HEK293 (cell line): Measurements from ENCODE around the gene MRGPRX3.

Experiments used
- CTCF ChIA-PET: fragments of 350-600 bp; formaldehyde crosslinking; extraction: SDS; loops from one replicate; lab custom pipeline; 2021; ENCODE audit warnings: antibody characterized with exemption; lab: Yijun Ruan, JAX
- POLR2A ChIA-PET: fragments of 300-600 bp; formaldehyde crosslinking; extraction: SDS; loops from one replicate; lab custom pipeline; 2020; ENCODE audit warnings: antibody characterized with exemption, inconsistent platforms; lab: Yijun Ruan, JAX
- H3K27ac ChIP-seq: fragments of 200-500 bp; sonication (Bioruptor generic); 2 replicates; pipeline ENCODE4 v1.5.1; 2014; ENCODE audit warnings: low read depth, low read length, control low read depth, inconsistent platforms; ENCODE audit errors: extremely low read depth
- H3K36me3 ChIP-seq, 2 experiments: fragments of 200-500 bp in 1 of 2; sonication (Bioruptor generic) in 1 of 2; 1 replicate in 1 of 2; 2 replicates in 1 of 2; pipeline ENCODE4 v1.5.1; 2014 to 2017; ENCODE audit warnings: inconsistent platforms in 2 of 2, low read length in 2 of 2; ENCODE audit not compliant: control insufficient read depth in 2 of 2, insufficient read depth in 1 of 2
- H3K4me1 ChIP-seq: fragments of 200-500 bp; sonication (Bioruptor generic); 2 replicates; pipeline ENCODE4 v1.5.1; 2014; ENCODE audit warnings: mild to moderate bottlenecking, low read length, inconsistent platforms; ENCODE audit not compliant: control insufficient read depth, insufficient read depth
- H3K4me3 ChIP-seq: 2 replicates; pipeline ENCODE4 v1.5.1; 2011; ENCODE audit warnings: low read depth, mild to moderate bottlenecking, control low read depth, low read length, moderate library complexity
- H3K9me3 ChIP-seq: fragments of 200-500 bp; sonication (Bioruptor generic); 2 replicates; pipeline ENCODE4 v1.5.1; 2014; ENCODE audit warnings: low read depth, low read length, inconsistent platforms; ENCODE audit not compliant: control insufficient read depth, insufficient read depth
- HOXD13 ChIP-seq: sonication (generic); formaldehyde crosslinking; IDR thresholded peaks from 2 replicates; pipeline ENCODE4 v1.8.0; 2022; ENCODE audit warnings: missing genetic modification reagents, borderline replicate concordance
- OSR2 ChIP-seq: fragments of 450-650 bp; formaldehyde crosslinking; IDR thresholded peaks from 2 replicates; pipeline ENCODE4 v1.5.1; 2016; ENCODE audit warnings: missing biosample characterization, missing genetic modification characterization
- SP3 ChIP-seq: fragments of 450-650 bp; formaldehyde crosslinking; IDR thresholded peaks from 2 replicates; pipeline ENCODE4 v1.5.1; 2016; ENCODE audit warnings: missing biosample characterization, missing genetic modification characterization
- WT1 ChIP-seq: fragments of 450-650 bp; formaldehyde crosslinking; IDR thresholded peaks from 2 replicates; pipeline ENCODE4 v1.5.1; 2016; ENCODE audit warnings: missing biosample characterization, missing genetic modification characterization
- YY2 ChIP-seq: fragments of 450-650 bp; formaldehyde crosslinking; IDR thresholded peaks from 2 replicates; pipeline ENCODE4 v1.5.1; 2016; ENCODE audit warnings: missing biosample characterization, missing genetic modification characterization
- ZBTB44 ChIP-seq: fragments of 450-650 bp; IDR thresholded peaks from 2 replicates; pipeline ENCODE4 v1.5.1; 2018; ENCODE audit warnings: missing biosample characterization, mild to moderate bottlenecking, missing genetic modification characterization
- ZNF10 ChIP-seq: fragments of 450-650 bp; formaldehyde crosslinking; IDR thresholded peaks from 2 replicates; pipeline ENCODE4 v1.5.1; 2017; ENCODE audit warnings: missing biosample characterization, missing genetic modification characterization
- ZNF112 ChIP-seq: fragments of 450-650 bp; formaldehyde crosslinking; IDR thresholded peaks from 2 replicates; pipeline ENCODE4 v1.5.0; 2017; ENCODE audit warnings: missing biosample characterization, missing genetic modification characterization
- ZNF354C ChIP-seq: fragments of 450-650 bp; formaldehyde crosslinking; IDR thresholded peaks from 2 replicates; pipeline ENCODE4 v1.5.1; 2016; ENCODE audit warnings: missing biosample characterization, missing genetic modification characterization, low read depth, borderline replicate concordance
- ZNF518A ChIP-seq: fragments of 450-650 bp; formaldehyde crosslinking; conservative IDR thresholded peaks from 2 replicates; pipeline ENCODE4 v1.5.1; 2016; ENCODE audit warnings: low read depth, missing biosample characterization, missing genetic modification characterization
- ZNF558 ChIP-seq: fragments of 450-650 bp; formaldehyde crosslinking; IDR thresholded peaks from 2 replicates; pipeline ENCODE4 v1.5.1; 2016; ENCODE audit warnings: missing biosample characterization, missing genetic modification characterization
- ZNF610 ChIP-seq: fragments of 450-650 bp; formaldehyde crosslinking; IDR thresholded peaks from 2 replicates; pipeline ENCODE4 v1.5.1; 2016; ENCODE audit warnings: missing biosample characterization, missing genetic modification characterization, borderline replicate concordance
- ZNF629 ChIP-seq: fragments of 450-650 bp; formaldehyde crosslinking; IDR thresholded peaks from 2 replicates; pipeline ENCODE4 v1.5.1; 2017; ENCODE audit warnings: missing biosample characterization, missing genetic modification characterization
- ZNF658 ChIP-seq: fragments of 450-650 bp; formaldehyde crosslinking; IDR thresholded peaks from 2 replicates; pipeline ENCODE4; 2016; ENCODE audit warnings: missing biosample characterization, missing genetic modification characterization
- ZNF76 ChIP-seq: fragments of 450-650 bp; formaldehyde crosslinking; IDR thresholded peaks from 2 replicates; pipeline ENCODE4; 2016; ENCODE audit warnings: low read depth, missing biosample characterization, missing genetic modification characterization, borderline replicate concordance
- ZNF776 ChIP-seq: fragments of 450-650 bp; formaldehyde crosslinking; IDR thresholded peaks from 2 replicates; pipeline ENCODE4 v1.5.0; 2017; ENCODE audit warnings: missing biosample characterization, missing genetic modification characterization, borderline replicate concordance
- ZNF792 ChIP-seq: fragments of 450-650 bp; formaldehyde crosslinking; IDR thresholded peaks from 2 replicates; pipeline ENCODE4 v1.5.1; 2016; ENCODE audit warnings: missing biosample characterization, missing genetic modification characterization
- TF ChIP-seq, protein P1 (sequence below): fragments of 450-650 bp; formaldehyde crosslinking; IDR thresholded peaks from 2 replicates; pipeline ENCODE4 v1.5.1; 2016; ENCODE audit warnings: missing biosample characterization, missing genetic modification characterization
- TF ChIP-seq, protein P2 (sequence below): fragments of 450-650 bp; formaldehyde crosslinking; IDR thresholded peaks from 2 replicates; pipeline ENCODE4 v1.5.1; 2016; ENCODE audit warnings: missing biosample characterization, missing genetic modification characterization
- TF ChIP-seq, protein P3 (sequence below): fragments of 450-650 bp; formaldehyde crosslinking; IDR thresholded peaks from 2 replicates; pipeline ENCODE4 v1.5.1; 2016; ENCODE audit warnings: missing biosample characterization, missing genetic modification characterization
- TF ChIP-seq, protein P4 (sequence below): fragments of 450-650 bp; formaldehyde crosslinking; optimal IDR thresholded peaks from 2 replicates; pipeline ENCODE3; 2016; ENCODE audit warnings: missing biosample characterization, mild to moderate bottlenecking, missing genetic modification characterization

The MRGPRX3 gene

GRCh38 chr11:18088366-18088765 lies 44.0 kb upstream of the MRGPRX3 start (continued):
- TF ChIP-seq, protein P1, sequence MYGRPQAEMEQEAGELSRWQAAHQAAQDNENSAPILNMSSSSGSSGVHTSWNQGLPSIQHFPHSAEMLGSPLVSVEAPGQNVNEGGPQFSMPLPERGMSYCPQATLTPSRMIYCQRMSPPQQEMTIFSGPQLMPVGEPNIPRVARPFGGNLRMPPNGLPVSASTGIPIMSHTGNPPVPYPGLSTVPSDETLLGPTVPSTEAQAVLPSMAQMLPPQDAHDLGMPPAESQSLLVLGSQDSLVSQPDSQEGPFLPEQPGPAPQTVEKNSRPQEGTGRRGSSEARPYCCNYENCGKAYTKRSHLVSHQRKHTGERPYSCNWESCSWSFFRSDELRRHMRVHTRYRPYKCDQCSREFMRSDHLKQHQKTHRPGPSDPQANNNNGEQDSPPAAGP (tag by site-specific recombination) = no peak
- TF ChIP-seq ZNF792 (no peak), ZNF10 (tag by site-specific recombination) (no peak), ZNF776 (tag by site-specific recombination) (no peak), HOXD13 (CRISPR knock-in tag) (no peak), WT1 (tag by site-specific recombination) (no peak), ZNF112 (no peak), ZNF558 (tag by site-specific recombination) (no peak)
- TF ChIP-seq, all 188 proteins: peak for 0

- no peak overlapping the region for H3K4me3 ChIP-seq
- CTCF ChIA-PET = interaction anchor here (0.6 to 2.1 kb wide), 2 partner anchors 15 to 484 kb away, joined by 3 to 13 read pairs; no protein-coding TSS in a partner anchor
- H3K36me3 ChIP-seq = peaks cover 12 to 92% of the 10 kb centered on the region in 2 experiments
- TF ChIP-seq ZNF112 (no peak), ZNF629 (tag by site-specific recombination) (no peak), ZNF658 (tag by site-specific recombination) (no peak), YY2 (tag by site-specific recombination) (no peak)
- TF ChIP-seq, protein P2, sequence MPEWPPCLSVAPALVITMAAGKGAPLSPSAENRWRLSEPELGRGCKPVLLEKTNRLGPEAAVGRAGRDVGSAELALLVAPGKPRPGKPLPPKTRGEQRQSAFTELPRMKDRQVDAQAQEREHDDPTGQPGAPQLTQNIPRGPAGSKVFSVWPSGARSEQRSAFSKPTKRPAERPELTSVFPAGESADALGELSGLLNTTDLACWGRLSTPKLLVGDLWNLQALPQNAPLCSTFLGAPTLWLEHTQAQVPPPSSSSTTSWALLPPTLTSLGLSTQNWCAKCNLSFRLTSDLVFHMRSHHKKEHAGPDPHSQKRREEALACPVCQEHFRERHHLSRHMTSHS = no peak
- TF ChIP-seq, all 188 proteins: peak for 0
- no peaks in the 10 kb centered on the region for H3K9me3 ChIP-seq
- no peak overlapping the region for H3K27ac ChIP-seq
- H3K4me1 ChIP-seq = no peaks in the 10 kb centered on the region
- POLR2A ChIA-PET = no interaction called here
These were observed 43.4 kb upstream of the MRGPRX3 start for GRCh38 chr11:18088966-18089365.

GRCh38 chr11:18091731-18092130 lies 40.6 kb upstream of the MRGPRX3 start:
- Histone ChIP-seq H3K9me3 (no peaks in the 10 kb centered on the region), H3K4me1 (no peaks in the 10 kb centered on the region), H3K36me3 (peaks cover 6 to 93% of the 10 kb centered on the region in 2 experiments), H3K4me3 (no peak overlapping the region), H3K27ac (no peak overlapping the region)
- ChIA-PET POLR2A (no interaction called here), CTCF (interaction anchor here (1.4 kb wide), 1 partner anchor 14 kb away, joined by 9 read pairs; the partner anchor contains the start of gene SAAL1)
- TF ChIP-seq ZNF354C (no peak), ZBTB44 (no peak), ZNF518A (no peak), SP3 (tag by site-specific recombination) (no peak), ZNF610 (tag by site-specific recombination) (no peak), OSR2 (tag by site-specific recombination) (no peak), ZNF76 (tag by site-specific recombination) (no peak)
- TF ChIP-seq, protein P3, sequence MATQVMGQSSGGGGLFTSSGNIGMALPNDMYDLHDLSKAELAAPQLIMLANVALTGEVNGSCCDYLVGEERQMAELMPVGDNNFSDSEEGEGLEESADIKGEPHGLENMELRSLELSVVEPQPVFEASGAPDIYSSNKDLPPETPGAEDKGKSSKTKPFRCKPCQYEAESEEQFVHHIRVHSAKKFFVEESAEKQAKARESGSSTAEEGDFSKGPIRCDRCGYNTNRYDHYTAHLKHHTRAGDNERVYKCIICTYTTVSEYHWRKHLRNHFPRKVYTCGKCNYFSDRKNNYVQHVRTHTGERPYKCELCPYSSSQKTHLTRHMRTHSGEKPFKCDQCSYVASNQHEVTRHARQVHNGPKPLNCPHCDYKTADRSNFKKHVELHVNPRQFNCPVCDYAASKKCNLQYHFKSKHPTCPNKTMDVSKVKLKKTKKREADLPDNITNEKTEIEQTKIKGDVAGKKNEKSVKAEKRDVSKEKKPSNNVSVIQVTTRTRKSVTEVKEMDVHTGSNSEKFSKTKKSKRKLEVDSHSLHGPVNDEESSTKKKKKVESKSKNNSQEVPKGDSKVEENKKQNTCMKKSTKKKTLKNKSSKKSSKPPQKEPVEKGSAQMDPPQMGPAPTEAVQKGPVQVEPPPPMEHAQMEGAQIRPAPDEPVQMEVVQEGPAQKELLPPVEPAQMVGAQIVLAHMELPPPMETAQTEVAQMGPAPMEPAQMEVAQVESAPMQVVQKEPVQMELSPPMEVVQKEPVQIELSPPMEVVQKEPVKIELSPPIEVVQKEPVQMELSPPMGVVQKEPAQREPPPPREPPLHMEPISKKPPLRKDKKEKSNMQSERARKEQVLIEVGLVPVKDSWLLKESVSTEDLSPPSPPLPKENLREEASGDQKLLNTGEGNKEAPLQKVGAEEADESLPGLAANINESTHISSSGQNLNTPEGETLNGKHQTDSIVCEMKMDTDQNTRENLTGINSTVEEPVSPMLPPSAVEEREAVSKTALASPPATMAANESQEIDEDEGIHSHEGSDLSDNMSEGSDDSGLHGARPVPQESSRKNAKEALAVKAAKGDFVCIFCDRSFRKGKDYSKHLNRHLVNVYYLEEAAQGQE (tag by site-specific recombination) = no peak
- TF ChIP-seq, protein P4, sequence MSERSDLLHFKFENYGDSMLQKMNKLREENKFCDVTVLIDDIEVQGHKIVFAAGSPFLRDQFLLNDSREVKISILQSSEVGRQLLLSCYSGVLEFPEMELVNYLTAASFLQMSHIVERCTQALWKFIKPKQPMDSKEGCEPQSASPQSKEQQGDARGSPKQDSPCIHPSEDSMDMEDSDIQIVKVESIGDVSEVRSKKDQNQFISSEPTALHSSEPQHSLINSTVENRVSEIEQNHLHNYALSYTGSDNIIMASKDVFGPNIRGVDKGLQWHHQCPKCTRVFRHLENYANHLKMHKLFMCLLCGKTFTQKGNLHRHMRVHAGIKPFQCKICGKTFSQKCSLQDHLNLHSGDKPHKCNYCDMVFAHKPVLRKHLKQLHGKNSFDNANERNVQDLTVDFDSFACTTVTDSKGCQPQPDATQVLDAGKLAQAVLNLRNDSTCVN (tag by site-specific recombination) = no peak
